Measurements from ENCODE around the gene RAB3IP. TPM values are rescaled to one million over a fixed set of nuclear protein-coding genes. Genes with fewer than 3 reads are reported as not detected.

RAB3IP gene
- total and polyA plus RNA-seq, 3 experiments from 2014 or later: 33.8 to 39.7 (median 34.0) TPM

DNA sequence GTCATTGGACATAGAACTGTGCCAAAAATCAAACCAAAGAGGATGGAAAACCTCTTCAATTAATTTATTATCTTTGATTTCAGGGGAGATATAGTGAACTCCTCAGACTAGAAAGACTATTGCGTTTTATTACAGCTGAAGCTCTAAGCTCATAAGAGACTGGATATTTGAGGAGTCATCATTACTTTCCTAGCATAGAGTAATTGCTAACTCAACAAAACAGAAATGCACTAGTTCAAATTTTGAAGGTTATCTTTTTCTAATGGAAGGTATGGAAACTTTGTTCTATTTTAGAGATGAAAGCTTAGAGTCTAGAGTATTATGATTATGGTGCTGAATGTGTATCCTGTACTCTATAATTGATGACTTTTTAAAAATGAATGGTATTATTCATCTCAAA is 34.3 kb upstream of the RAB3IP start:
- peaks cover 0 to 3% (median 0%) of the 10 kb centered on the region in 5 donors for H3K9me3 Mint-ChIP-seq

DNA sequence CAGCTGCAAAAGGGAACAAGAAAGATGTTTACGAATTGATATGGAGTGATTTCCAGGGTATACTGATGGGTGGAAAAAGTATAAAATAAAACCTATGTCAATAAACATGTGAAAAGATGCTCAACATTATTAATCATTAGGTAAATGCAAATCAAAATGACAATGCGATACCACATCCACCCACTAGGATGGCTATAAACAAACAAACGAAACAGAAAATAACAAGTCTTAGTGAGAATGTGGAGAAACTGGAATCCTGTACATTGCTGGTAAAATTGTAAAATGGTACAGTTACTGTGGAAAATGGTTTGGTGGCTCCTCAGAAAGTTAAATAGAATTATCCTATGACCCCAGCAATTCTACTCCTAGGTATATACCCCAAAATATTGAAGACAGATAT is 30.0 kb upstream of the RAB3IP start:
- Mint-ChIP-seq H3K4me1 (no peaks in the 10 kb centered on the region), H3K27me3 (peaks cover 10 to 50% of the 10 kb centered on the region in 2 donors), H3K4me3 (no peak overlapping the region), H3K27ac (no peak overlapping the region), H3K9me3 (peaks cover 0 to 3% (median 0%) of the 10 kb centered on the region in 5 donors), H3K36me3 (no peaks in the 10 kb centered on the region)
- DNase-seq: no peak
- CTCF ChIA-PET: no interaction called here
- Histone ChIP-seq H3K9me3 (ENCODE audit: low read length) (no peaks in the 10 kb centered on the region), H3K4me1 (ENCODE audit: insufficient read depth, low read length) (no peaks in the 10 kb centered on the region), H3K36me3 (ENCODE audit: insufficient read depth, low read length) (no peaks in the 10 kb centered on the region), H3K4me3 (ENCODE audit: low read length) (no peak overlapping the region), H3K27ac (ENCODE audit: low read depth, low read length) (no peak overlapping the region), H3K27me3 (ENCODE audit: insufficient read depth, low read length, poor library complexity, severe bottlenecking) (no peaks in the 10 kb centered on the region)
- POLR2A ChIA-PET: no interaction called here

More for the DNA sequence above, 34.3 kb upstream of the RAB3IP start:
- Histone ChIP-seq H3K36me3 (ENCODE audit: insufficient read depth, low read length) (no peaks in the 10 kb centered on the region), H3K4me3 (ENCODE audit: low read length) (no peak overlapping the region), H3K27me3 (ENCODE audit: insufficient read depth, low read length, poor library complexity, severe bottlenecking) (no peaks in the 10 kb centered on the region), H3K4me1 (ENCODE audit: insufficient read depth, low read length) (no peaks in the 10 kb centered on the region), H3K27ac (ENCODE audit: low read depth, low read length) (no peak overlapping the region), H3K9me3 (ENCODE audit: low read length) (no peaks in the 10 kb centered on the region)
- Mint-ChIP-seq H3K27me3 (peaks cover 11 to 49% of the 10 kb centered on the region in 2 donors), H3K4me1 (no peaks in the 10 kb centered on the region), H3K27ac (no peak overlapping the region), H3K4me3 (no peak overlapping the region), H3K36me3 (no peaks in the 10 kb centered on the region)
- ChIA-PET CTCF (no interaction called here), POLR2A (no interaction called here)
- no peak for DNase-seq

DNA sequence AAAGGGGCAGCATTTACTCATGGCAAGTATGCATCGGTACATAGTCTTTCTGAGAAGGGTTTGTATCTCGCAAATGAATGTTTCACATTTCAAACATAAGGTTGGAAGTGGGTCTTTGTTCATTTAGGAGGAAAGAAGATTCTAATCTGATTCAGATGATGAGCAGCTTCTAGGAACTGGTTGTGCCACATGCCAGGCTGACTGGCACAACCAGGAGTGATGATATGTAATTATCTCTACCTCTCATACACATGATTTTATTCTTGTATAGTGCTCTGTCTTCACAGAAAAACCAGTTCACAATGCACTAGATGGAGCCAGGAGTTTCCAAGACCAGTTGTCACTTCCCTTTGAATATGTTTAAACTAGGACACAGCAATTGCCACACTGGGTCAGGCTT is 25.8 kb upstream of the RAB3IP start:
- ChIA-PET CTCF (no interaction called here), POLR2A (no interaction called here)
- Mint-ChIP-seq H3K27ac (no peak overlapping the region), H3K4me1 (no peaks in the 10 kb centered on the region), H3K27me3 (peaks cover 9 to 44% of the 10 kb centered on the region in 2 donors), H3K4me3 (no peak overlapping the region), H3K36me3 (no peaks in the 10 kb centered on the region), H3K9me3 (peaks cover 0 to 3% (median 0%) of the 10 kb centered on the region in 5 donors)
- no peaks in the 10 kb centered on the region for H3K9me3 ChIP-seq (ENCODE audit: low read length)
- no peaks in the 10 kb centered on the region for H3K27me3 ChIP-seq (ENCODE audit: insufficient read depth, low read length, poor library complexity, severe bottlenecking)
- no peaks in the 10 kb centered on the region for H3K36me3 ChIP-seq (ENCODE audit: insufficient read depth, low read length)
- DNase-seq: no peak
- no peak overlapping the region for H3K4me3 ChIP-seq (ENCODE audit: low read length)
- no peaks in the 10 kb centered on the region for H3K4me1 ChIP-seq (ENCODE audit: insufficient read depth, low read length)
- no peak overlapping the region for H3K27ac ChIP-seq (ENCODE audit: low read depth, low read length)

DNA sequence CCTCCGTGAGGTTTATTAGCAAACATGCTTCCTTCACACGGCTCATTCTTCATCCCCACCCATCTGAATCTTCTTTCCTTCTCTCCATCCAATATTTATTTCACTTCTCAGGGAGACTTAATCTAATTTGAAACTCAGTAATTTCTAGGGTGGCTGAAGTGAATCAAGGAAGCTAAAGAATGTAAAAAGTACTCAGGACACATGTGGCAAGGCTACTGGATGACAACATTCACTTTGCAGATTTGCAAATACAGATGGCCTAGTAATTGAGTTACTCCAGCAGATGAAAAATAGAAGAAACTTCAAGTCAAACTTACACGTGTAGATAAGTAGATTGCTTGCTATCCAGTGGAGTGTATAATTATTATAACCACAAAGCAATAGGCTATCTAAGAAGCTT is 24.1 kb upstream of the RAB3IP start:
- Mint-ChIP-seq H3K4me3 (no peak overlapping the region), H3K9me3 (no peaks in the 10 kb centered on the region), H3K36me3 (no peaks in the 10 kb centered on the region), H3K27ac (no peak overlapping the region), H3K4me1 (no peaks in the 10 kb centered on the region), H3K27me3 (peaks cover 11 to 30% of the 10 kb centered on the region in 2 donors)
- H3K27me3 ChIP-seq (ENCODE audit: insufficient read depth, low read length, poor library complexity, severe bottlenecking): no peaks in the 10 kb centered on the region
- H3K9me3 ChIP-seq (ENCODE audit: low read length): no peaks in the 10 kb centered on the region
- H3K27ac ChIP-seq (ENCODE audit: low read depth, low read length): no peak overlapping the region
- CTCF ChIA-PET: interaction anchor here (1.1 kb wide), 1 partner anchor 75 kb away, joined by 3 read pairs; no protein-coding TSS in a partner anchor
- no peaks in the 10 kb centered on the region for H3K36me3 ChIP-seq (ENCODE audit: insufficient read depth, low read length)
- no peaks in the 10 kb centered on the region for H3K4me1 ChIP-seq (ENCODE audit: insufficient read depth, low read length)
- no peak for DNase-seq
- POLR2A ChIA-PET: no interaction called here
- H3K4me3 ChIP-seq (ENCODE audit: low read length): no peak overlapping the region

DNA sequence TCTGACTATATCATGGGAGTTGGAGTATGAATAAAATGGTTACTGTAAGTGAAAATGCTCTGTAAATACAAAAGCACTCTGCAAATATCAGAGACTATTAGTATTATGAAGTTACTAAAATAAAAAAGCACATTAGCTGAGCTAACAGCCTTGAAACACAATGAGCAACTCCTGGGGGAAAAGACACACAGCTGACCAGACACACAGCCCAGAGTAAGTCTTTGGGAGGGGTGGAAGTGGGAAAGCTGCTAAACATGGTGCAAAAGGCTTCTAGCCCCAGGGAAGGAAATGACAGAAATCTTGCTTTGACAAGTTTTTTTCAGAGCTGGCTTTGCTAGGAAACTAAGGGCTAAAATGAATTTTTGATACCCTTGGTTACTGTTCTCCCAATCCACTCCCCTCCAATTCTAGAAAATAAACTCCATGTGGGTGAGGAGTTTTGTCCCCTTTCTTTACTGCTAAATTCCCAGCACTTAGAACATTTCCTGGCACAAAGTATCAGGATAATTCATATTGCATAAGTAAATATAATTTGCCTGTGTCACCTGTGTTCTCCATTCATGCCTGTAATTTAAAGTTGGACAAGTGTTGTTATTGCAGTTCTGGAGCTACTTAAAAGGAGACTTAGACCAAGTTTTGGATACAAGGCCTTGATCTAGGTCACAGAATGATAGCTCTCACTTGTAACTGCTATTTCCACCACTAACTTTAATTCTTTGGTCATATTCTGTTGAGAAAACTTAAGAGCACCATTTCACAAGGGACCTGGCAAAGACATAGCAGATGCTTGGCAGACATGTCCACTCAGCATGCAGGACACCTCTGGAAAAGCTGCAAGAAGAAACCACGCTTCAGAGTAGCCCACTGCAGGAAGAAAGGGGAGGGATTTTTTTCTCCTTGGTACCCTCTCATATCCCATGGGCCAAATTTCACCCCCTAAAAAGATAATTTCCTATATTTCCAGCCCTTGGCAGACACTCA is 19.0 kb upstream of the RAB3IP start:
- POLR2A ChIA-PET: no interaction called here

DNA sequence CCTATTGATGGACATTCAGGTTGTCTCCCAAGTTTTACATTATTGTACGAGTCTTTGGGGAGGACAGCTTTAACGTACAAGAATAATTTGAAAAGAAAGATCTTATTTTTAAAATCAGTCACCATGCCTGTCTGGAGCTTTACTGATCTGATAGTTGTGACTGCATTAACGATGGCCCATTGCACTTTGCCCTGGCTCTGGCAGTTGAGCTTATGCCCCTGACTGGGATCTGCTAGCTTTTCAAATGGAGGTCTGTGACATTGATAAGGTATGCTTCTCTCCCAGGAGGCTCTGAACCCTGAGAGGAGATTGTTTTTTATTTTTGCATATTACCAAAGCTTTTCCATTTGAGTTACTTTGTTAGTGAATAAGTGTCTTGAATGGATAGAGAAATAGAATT is 17.9 kb upstream of the RAB3IP start:
- no peak for DNase-seq
- Histone ChIP-seq H3K36me3 (ENCODE audit: insufficient read depth, low read length) (no peaks in the 10 kb centered on the region), H3K9me3 (ENCODE audit: low read length) (no peaks in the 10 kb centered on the region), H3K27me3 (ENCODE audit: insufficient read depth, low read length, poor library complexity, severe bottlenecking) (no peaks in the 10 kb centered on the region), H3K4me3 (ENCODE audit: low read length) (no peak overlapping the region), H3K27ac (ENCODE audit: low read depth, low read length) (no peak overlapping the region), H3K4me1 (ENCODE audit: insufficient read depth, low read length) (no peaks in the 10 kb centered on the region)
- Mint-ChIP-seq H3K27me3 (peaks cover 16 to 53% of the 10 kb centered on the region in 2 donors), H3K27ac (no peak overlapping the region), H3K4me3 (no peak overlapping the region), H3K9me3 (peaks cover 0 to 6% (median 0%) of the 10 kb centered on the region in 5 donors), H3K4me1 (no peaks in the 10 kb centered on the region), H3K36me3 (no peaks in the 10 kb centered on the region)
- CTCF ChIA-PET: no interaction called here
- POLR2A ChIA-PET: no interaction called here

More for the DNA sequence above, 19.0 kb upstream of the RAB3IP start:
- H3K4me1 ChIP-seq (ENCODE audit: insufficient read depth, low read length): no peaks in the 10 kb centered on the region
- no peak overlapping the region for H3K4me3 Mint-ChIP-seq
- no peaks in the 10 kb centered on the region for H3K27me3 ChIP-seq (ENCODE audit: insufficient read depth, low read length, poor library complexity, severe bottlenecking)
- no peak for DNase-seq
- H3K36me3 Mint-ChIP-seq: no peaks in the 10 kb centered on the region
- no peaks in the 10 kb centered on the region for H3K9me3 ChIP-seq (ENCODE audit: low read length)
- H3K4me1 Mint-ChIP-seq: no peaks in the 10 kb centered on the region
- H3K9me3 Mint-ChIP-seq: peaks cover 0 to 1% (median 0%) of the 10 kb centered on the region in 5 donors
- H3K27me3 Mint-ChIP-seq: peaks cover 12 to 47% of the 10 kb centered on the region in 2 donors
- CTCF ChIA-PET: no interaction called here
- H3K27ac ChIP-seq (ENCODE audit: low read depth, low read length): no peak overlapping the region
- no peaks in the 10 kb centered on the region for H3K36me3 ChIP-seq (ENCODE audit: insufficient read depth, low read length)
- no peak overlapping the region for H3K4me3 ChIP-seq (ENCODE audit: low read length)
- no peak overlapping the region for H3K27ac Mint-ChIP-seq

DNA sequence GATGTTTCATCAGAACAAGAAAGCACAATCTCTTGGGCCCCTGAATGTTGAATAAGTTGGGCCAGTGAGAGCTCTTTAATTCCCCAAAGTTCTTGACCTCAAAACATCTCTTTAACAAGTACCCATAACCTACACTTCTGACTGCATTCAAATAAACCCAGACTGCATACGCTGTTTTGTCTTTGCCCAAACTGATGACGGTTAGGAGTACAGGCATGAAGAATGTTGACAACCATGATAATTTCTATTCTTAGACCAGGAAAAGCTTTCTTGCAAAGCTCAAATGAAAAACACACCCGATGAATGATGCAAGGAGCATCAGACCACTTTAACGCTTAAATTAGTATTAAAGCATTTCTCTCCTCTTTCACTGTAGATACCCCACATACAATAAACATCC is 11.7 kb upstream of the RAB3IP start:
- POLR2A ChIA-PET: no interaction called here
- Histone ChIP-seq H3K27me3 (ENCODE audit: insufficient read depth, low read length, poor library complexity, severe bottlenecking) (no peaks in the 10 kb centered on the region), H3K4me3 (ENCODE audit: low read length) (no peak overlapping the region), H3K36me3 (ENCODE audit: insufficient read depth, low read length) (no peaks in the 10 kb centered on the region), H3K27ac (ENCODE audit: low read depth, low read length) (no peak overlapping the region), H3K9me3 (ENCODE audit: low read length) (no peaks in the 10 kb centered on the region), H3K4me1 (ENCODE audit: insufficient read depth, low read length) (no peaks in the 10 kb centered on the region)
- Mint-ChIP-seq H3K27ac (no peak overlapping the region), H3K4me1 (no peaks in the 10 kb centered on the region), H3K4me3 (no peak overlapping the region), H3K9me3 (peaks cover 0 to 6% (median 0%) of the 10 kb centered on the region in 5 donors), H3K36me3 (no peaks in the 10 kb centered on the region), H3K27me3 (peaks cover 7 to 23% of the 10 kb centered on the region in 2 donors)
- no peak for DNase-seq
- CTCF ChIA-PET: interaction anchor here (1.4 kb wide), 1 partner anchor 12 kb away, joined by 5 read pairs; the partner anchor contains the start of gene RAB3IP

DNA sequence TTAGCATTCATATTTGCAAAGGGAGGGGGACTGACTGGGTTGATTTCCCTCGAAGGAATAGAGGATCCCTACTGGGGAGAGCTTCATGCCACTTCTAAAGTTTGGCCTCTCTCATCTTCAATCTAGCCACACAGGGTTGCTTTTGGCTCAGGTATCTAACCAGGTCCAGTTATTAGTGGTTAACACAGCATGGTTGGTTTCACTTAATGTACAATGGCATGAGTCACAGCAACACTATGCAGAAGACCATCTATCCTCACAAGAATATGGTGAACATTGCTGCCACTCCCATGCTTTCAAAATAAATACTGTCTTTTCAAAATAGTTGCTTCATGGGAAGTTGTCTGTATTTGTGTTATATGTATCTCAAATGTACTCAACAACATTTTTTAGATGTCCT is 6.6 kb upstream of the RAB3IP start:
- CTCF ChIA-PET: no interaction called here
- H3K27me3 ChIP-seq (ENCODE audit: insufficient read depth, low read length, poor library complexity, severe bottlenecking): no peaks in the 10 kb centered on the region
- Mint-ChIP-seq H3K27ac (no peak overlapping the region), H3K4me1 (no peaks in the 10 kb centered on the region), H3K9me3 (no peaks in the 10 kb centered on the region), H3K4me3 (no peak overlapping the region), H3K27me3 (peaks cover 0 to 2% of the 10 kb centered on the region in 2 donors), H3K36me3 (no peaks in the 10 kb centered on the region)
- H3K4me3 ChIP-seq (ENCODE audit: low read length): no peak overlapping the region
- H3K27ac ChIP-seq (ENCODE audit: low read depth, low read length): no peak overlapping the region
- no peak for DNase-seq
- POLR2A ChIA-PET: no interaction called here
- no peaks in the 10 kb centered on the region for H3K36me3 ChIP-seq (ENCODE audit: insufficient read depth, low read length)
- no peaks in the 10 kb centered on the region for H3K4me1 ChIP-seq (ENCODE audit: insufficient read depth, low read length)
- H3K9me3 ChIP-seq (ENCODE audit: low read length): no peaks in the 10 kb centered on the region

Data from CD8-positive, alpha-beta memory T cell (primary cell).